NCI-H2196 treated with DMSO at 0.1 percent for 48 hours (cell line): ENCODE measurements around the gene ANKS6.
"Not testable (repeated sequence)": the region's sequence is repeated elsewhere in the genome, so short reads cannot be mapped to it uniquely, and the experiment has no call there.

ENCODE experiments used
- DNase-seq: peaks from one replicate; lab custom pipeline; 2025; ENCODE audit not compliant: unreplicated experiment; lab: John Stamatoyannopoulos, UW

Gene ANKS6

DNA sequence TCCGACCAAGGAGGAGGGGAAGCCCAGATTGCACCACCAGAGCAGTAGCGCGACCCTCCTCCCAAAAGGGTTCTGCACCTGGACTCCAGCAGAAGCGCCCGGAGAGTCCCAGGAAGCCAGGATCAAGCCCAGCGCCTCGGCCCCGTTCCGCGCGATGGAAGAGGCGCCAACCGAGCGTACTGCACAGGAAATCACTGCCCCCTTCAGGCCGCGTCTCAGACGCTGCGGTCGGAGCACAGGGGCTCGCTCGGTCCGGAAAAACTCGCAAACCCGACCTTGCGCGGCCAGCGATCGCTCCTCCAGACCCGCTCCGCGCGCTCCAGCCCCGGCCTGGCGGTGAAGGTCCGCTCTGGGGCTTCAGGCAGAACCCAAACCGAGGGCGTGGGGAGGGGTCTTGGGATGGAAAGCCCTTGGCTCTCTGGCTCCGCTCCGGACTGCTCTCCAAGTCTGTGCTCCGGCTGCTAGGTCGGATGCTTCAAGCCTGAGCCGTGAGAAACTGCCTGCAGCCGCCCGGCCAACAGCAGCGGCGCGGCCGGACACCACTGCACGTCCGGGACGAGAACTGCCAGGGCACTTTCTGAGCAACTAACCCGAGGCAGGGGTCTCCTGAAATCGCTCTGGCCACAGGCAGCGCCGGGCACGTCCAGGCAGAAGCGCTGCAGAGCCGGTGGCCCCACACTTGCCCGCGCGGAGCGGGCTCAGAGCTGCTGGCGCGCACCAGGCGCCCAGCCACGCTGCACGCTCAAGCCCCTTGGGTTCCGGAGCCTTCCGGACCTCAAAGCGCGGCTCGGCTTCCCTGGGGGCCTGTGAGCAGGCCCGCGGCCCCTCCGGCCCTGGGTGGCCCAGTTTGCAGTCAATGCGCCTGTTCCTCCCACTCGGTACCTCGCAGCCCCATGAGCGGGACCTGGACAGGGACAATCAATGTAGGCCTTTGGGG is 88.9 kb downstream of the ANKS6 start:
- DNase-seq, result no peak

DNA sequence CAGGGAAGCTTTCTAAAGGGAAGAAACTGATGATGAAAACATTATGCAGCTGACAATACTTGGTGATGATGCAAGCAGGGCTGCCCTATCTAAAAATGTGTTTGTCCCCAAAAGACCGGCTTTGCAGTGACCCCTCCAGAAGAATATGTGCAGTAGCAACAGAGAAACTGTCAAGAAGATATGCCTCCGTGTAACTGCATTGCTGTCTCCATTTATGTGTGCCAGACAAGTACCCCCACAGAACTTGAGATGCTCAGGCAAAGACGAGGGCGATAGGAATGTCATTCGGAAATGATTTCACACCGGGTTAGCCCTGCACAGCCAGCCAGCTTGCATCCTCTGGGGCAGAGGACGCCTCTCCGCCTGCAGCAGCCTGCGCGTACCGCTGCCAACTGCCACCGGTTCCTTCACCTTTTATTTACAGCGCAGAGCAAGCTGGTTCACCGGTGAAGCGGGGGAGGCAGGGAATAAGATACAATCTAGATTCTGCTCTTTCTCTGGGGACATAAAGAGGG is 89.6 kb downstream of the ANKS6 start:
- DNase-seq, result no peak

DNA sequence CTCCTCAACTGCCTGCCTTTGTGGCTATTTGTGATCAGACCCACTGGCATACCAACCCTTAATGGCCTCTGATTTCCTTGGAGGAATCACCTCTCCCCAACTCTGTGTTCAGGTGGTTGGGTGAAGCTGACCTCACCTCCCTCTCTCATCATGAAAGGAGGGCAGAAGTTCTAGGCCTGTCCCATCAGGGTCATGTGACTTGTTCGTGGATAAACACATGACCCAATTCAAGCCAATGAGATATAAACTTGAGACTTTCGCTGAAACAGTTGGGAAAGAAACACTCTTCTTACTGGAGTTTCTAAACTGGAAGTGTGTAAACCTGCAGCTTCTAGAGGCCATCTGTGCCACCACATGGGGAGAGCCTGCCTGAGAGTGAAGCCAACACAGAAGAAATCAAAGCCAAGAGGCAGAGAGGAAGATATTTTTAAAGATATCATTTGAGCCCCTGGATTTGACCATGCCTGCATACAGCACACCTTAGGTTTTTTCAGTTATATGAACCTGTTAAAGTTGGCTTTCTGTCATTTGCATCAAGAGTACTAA is 93.4 kb downstream of the ANKS6 start:
- DNase-seq, result no peak

DNA sequence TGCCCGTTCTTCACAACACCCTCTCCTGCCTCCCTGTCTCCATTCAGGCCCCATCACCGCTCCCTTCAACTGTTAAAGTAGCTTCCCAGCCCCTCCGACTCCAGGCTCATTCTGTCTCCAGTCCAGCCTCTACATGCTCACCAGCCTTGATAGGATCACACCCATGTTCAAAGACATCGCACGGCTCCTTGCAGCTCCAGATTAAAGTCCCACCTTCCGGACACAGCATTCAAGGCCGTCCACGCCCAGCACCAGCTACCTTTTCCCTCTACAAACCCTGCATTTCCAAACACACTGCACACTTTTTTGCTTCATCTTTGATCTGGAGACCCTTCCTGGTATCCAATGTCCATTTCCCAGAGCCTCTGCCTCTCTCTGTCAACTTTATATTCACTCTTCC is 94.0 kb downstream of the ANKS6 start:
- no peak for DNase-seq

DNA sequence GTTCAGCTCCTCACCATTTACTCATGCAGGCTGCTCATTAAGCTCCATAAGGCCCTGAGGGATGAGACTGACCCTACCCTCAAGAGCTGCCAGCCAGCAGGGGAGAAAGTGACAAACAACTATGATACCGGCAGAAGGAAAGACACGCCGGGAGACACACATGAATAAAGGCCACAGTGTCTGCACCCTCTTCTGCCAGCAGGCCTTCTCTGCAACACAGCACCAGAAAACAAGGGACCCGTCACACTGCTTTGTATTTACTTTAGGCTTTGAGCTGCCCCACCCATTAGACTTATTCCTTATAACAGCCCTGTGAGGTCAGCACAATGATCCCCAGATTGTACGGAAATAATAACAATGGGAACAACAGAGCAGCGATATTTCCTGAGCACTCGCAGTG is 94.8 kb downstream of the ANKS6 start:
- DNase-seq, result no peak

DNA sequence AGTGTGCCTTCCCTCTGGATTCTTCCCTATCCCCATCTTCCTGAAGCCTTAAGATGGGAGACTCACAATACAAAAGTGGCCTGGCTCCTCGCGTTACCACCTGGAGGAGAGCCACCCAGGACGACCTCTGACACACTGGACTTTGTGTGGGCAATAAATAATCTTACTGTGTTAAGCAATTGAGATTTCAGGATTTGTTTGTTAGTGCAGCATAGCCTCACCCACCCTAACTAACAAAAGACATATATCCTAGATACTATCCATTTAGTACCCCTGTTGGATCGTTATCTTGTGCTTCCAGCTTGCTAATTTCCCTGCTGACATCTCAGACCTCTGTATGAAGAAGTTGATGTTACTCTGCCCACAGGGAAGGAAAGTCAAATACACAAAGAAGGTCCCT is 95.6 kb downstream of the ANKS6 start:
- DNase-seq, result no peak

DNA sequence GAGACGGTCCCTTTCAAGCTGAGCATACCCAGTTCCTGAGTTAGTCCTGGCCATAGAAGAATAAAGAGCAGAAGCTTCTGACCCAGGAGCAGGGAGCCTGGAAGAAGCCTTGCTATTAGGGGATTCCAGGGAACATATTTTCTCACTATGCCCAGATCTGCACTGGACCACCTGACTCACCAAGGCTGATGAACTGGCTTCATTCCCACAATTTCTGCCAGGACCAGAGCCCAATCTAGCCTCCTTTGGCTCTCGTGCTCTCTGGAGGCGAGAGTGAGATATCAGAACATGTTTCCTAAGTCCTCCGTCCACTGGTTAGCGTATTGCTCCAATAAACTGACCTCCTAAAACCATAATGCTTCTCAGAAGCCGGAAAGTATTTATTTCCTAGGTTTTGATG is 97.5 kb downstream of the ANKS6 start:
- DNase-seq, result no peak

DNA sequence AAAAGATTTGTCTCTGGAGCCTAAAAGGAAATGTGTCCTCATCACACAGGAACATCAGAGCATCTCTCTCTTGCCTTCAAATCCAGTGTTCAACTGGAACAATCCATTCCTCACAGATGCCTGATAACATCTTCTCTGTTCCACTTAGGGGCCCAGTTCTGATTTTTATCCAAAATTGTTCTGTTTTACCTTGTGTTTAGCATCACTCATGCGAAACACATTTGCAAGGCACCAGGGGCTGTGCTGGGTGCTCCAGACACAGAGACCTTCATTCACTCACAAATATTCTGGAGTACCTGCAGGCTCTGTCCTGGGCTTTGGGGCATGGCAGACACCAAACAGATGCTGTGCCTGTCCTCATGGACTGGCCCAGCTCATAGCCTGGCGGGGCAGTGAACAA is 101.4 kb downstream of the ANKS6 start:
- no peak for DNase-seq

DNA sequence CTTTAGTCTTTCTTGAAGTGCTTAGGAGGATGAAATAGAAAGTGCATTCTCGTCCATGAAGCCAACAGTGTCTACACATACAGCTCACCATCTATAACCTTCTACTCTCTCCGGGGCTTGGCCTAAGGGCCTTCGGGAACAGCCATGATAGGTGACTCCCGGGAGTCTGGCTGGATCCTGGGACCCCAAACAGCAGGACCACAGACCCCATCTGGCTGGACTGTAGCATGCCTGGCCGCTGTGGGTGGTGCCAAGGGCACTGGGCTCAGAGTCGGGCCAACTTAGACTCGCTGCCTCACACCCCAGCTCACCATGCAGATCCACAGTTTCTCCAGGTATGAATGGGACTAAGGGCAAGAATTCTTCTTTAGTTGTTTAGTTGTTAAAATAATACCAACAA is 104.0 kb downstream of the ANKS6 start:
- DNase-seq, result no peak

DNA sequence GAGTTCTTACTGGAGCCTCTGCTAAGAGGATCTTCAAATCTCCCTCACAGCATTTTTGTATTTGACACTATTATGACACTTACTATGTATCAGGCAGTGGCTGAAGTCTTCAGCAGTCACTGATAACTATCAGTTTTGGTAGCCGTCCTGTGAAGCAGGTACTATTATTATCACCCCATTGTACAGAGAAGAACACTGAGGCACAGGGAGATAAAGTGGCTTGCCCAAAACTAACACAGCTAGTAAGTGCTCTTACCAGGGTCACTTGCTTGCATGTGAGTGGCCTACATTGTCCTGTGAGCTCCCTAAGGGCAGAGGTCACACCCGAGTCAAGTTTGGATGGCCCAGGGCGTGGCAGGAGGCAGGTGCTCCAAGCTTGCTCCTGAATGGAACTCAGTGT is 104.5 kb downstream of the ANKS6 start:
- no peak for DNase-seq

DNA sequence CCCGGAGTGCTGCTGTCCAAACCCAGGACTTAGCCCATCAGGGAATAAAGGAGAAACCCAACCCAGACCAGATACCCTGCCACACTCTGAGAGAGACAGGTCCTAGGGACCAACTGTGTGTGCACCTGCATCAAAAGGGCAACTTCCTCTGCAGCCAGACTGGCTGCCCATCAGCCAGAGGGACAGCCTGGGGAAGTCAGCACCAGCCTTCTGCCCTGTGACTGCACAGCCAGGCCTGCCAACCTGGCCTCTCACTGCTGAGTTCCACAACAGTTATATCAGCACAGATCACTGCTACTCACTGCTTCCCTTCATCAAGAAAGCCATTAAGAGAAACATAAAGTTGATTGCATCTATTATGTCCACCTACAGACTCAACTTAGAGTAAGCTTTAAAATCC is 105.7 kb downstream of the ANKS6 start:
- no peak for DNase-seq

DNA sequence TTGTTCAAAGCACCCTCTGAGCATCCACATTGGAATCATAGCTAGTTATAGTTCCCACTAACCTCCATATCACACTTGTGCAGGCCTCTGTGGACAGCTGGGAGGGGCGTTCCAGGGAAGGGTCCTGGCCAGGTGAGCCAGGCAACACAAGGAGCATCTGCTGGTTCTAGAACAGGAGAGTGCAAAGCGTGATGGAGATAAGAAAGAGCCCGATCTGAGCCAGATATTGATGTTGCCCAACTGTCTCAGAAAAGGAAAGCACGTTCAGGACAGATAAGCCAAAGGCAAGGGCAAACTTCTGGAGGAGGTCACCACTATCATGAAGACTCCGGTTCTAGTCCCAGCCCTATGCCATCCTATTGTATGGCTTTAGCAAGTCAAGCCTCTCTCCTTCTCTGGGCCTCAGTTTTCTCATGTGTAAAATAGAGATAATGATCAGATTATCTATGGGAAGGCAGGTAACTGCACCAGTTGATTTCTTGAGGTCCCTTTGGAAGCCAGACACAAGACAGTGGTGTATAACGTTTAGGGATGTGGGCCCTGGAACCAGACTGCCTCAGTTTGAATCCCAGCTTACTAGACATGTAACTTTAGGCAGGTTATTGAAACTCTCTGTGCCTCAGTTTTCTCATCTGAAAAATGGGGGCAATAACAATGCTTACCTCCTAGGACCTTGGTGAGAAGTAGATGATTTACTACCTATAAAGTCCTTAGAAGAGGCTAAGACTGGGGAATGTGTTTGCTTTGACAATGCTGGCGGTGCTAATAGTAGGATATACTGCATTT is 107.5 kb downstream of the ANKS6 start:
- no peak for DNase-seq

DNA sequence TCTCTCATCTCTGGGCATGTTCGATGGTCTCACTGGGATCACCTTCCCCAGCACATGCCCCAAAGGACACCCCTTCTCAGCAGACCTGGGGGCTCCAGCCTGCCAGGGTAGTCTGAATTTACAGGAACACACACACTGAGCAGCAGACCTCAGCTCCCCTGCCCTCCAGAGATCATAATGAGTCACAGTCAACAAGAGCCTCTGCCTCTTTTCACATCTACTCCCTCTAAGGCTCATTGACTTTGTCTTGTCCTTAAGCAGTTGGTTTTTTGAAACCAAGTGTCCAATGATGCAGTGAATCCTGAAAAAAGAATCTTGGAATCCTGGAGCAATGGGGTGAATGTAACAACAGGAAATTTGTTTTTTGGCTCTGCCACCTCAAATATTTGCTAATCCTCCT is 108.4 kb downstream of the ANKS6 start:
- no peak for DNase-seq

DNA sequence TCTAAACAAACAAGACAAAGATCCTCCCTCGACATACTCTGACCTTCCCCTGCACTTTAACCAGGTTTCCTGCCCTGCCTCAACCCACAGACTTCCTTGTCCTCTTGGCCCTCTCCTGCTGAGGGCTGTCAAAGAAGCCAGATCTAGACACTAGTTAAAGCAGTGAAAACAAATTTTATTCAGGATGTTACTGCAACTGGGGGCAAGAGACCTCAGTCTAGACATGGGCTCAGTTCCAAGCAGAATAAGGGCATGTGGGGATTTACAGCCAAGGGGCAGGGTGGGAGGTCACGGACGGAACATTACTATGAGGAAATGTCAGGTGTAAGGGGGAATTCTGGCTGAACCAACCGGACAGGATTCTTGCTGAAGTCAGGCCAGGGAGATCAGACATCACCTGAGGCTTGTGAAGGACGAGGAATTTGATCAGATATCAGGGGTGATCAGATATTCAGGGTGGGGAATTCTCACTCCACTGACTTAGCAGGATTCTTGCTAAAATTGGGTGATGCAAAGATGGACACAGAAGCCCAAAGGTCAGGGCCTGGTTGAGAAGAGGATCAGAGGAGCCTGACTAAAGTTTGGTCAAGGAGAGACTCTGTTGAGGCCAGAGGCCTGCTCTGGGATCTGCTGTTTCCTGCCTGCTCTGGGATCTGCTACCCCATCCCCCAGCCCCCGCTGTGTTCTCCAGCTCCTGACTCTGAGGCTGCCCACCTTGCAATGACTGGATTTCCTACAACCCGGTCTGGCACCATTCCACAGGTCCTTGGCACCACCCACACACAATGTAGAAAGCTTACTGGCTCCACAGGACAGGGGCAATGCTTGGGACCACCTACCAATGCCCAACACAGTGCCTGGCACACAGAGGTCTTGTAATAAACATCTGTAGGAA is 109.1 kb downstream of the ANKS6 start:
- DNase-seq, result no peak

DNA sequence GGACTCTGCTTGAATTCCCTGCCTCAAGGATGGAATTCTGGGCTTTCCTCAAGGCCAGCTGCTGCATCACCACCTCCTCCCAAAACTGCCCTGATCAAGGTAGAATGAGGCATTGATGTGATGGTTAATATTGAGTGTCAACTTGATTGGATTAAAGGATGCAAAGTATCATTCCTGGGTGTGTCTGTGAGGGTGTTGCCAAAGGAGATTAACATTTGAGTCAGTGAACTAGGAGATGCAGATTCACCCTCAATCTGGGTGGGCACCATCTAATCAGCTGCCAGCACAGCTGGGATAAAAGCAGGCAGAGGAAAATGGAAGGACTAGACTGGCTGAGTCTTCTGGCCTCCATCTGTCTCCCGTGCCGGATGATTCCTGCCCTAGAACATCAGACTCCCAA is 111.5 kb downstream of the ANKS6 start:
- DNase-seq, result not testable (repeated sequence)
